C4-2B (cell line): Measurements from ENCODE around the gene MARK2.

Experiments used
- CTCF ChIP-seq: fragments of 450-650 bp; conservative IDR thresholded peaks from 2 replicates; pipeline ENCODE4 v1.5.1; 2017; ENCODE audit warnings: mild to moderate bottlenecking
- ZFX ChIP-seq: fragments of 450-650 bp; IDR thresholded peaks from 2 replicates; pipeline ENCODE4 v1.6.1; 2017

- no peak for TF ChIP-seq CTCF
- TF ChIP-seq ZFX = no peak
Observed at GRCh38 chr11:63870351-63871140, 31.6 kb downstream of the MARK2 start.
